ENCODE data around the gene UBE3B.

The UBE3B gene

DNA sequence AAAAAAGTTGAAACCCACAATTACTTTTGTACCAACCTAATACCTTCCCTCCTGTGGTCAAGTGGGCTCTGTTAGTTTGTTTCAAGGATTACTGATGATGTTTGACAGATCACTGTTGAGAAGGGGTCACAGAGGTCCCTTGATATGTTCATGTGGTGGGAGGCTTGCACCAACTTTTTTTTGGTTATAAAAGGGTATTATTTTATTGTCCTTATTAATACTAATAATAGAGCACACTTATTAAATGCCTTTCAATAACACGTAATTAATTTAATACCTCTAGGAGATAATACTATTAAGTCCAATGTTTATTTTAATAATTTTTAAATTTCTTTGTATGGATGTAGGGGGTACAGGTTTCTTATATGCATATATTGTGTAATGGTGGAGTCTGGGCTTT, 4.4 kb downstream of the UBE3B start:
- TF ChIP-seq POLR2AphosphoS5 (IDR thresholded peaks at IDR 0.05; ENCODE audit: low read depth, low read length) (no peak), POLR2A (IDR thresholded peaks at IDR 0.05; ENCODE audit: low read depth, low read length) (no peak), TAF1 (IDR thresholded peaks at IDR 0.05; ENCODE audit: borderline replicate concordance, low read depth, low read length) (no peak)
- DNase-seq (ENCODE audit: insufficient read length) (no peak), FAIRE-seq (no peak)

GRCh38 chr12:109482491-109482890, 5.1 kb downstream of the UBE3B start:
- DNase-seq (ENCODE audit: insufficient read length) (no peak), FAIRE-seq (no peak)
- TF ChIP-seq TAF1 (IDR thresholded peaks at IDR 0.05; ENCODE audit: borderline replicate concordance, low read depth, low read length) (no peak), POLR2AphosphoS5 (IDR thresholded peaks at IDR 0.05; ENCODE audit: low read depth, low read length) (no peak), POLR2A (IDR thresholded peaks at IDR 0.05; ENCODE audit: low read depth, low read length) (no peak)

DNA sequence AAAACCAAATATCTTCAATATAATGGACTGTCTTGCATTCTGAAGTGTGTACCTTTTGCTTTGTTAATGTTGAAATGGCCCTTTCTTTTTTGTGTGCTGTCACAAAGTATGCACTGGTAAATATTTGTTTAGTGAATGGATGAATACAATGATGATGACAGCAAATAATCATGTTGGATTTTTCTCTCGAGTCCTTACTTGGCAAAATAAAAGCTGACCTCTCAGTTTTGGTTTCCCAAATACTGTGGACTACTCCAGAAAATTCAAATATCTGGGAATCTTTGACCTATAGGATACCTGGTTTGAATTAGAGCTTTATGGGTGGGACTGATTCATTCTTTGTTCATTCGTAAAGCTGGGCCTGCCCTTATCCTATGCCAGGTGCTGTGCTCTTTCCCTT, 5.5 kb downstream of the UBE3B start:
- no peak for DNase-seq (ENCODE audit: insufficient read length)
- TF ChIP-seq POLR2AphosphoS5 (IDR thresholded peaks at IDR 0.05; ENCODE audit: low read depth, low read length) (no peak), TAF1 (IDR thresholded peaks at IDR 0.05; ENCODE audit: borderline replicate concordance, low read depth, low read length) (no peak)
- FAIRE-seq: no peak

GRCh38 chr12:109483346-109483745, 5.9 kb downstream of the UBE3B start:
- no peak for DNase-seq (ENCODE audit: insufficient read length)

DNA sequence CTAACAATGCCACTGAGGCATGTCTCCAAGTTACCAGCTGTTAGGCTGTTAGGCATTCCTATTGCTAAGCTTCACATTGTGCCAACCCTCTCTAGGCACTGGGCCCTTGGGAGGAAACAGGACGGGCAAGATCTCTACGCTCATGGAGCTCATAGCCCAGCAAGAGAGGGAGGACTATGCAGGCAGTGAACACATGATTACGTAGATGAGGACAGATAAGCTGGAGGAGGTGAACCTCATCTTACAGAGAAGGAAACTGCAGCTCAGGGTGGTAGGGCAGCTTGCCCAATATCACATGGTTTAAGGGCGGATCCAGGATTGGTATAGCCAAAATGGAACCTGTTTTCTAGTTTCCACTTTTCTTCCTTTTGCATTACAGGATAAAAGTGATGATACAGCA, 7.8 kb downstream of the UBE3B start:
- no peak for TF ChIP-seq POLR2A (IDR thresholded peaks at IDR 0.05; ENCODE audit: low read depth, low read length)
- no peak for TF ChIP-seq POLR2AphosphoS5 (IDR thresholded peaks at IDR 0.05; ENCODE audit: low read depth, low read length)
- no peak for TF ChIP-seq TAF1 (IDR thresholded peaks at IDR 0.05; ENCODE audit: borderline replicate concordance, low read depth, low read length)
- FAIRE-seq: no peak
- no peak for DNase-seq (ENCODE audit: insufficient read length)

More at GRCh38 chr12:109483346-109483745, 5.9 kb downstream of the UBE3B start:
- no peak for FAIRE-seq
- TF ChIP-seq TAF1 (IDR thresholded peaks at IDR 0.05; ENCODE audit: borderline replicate concordance, low read depth, low read length): no peak
- no peak for TF ChIP-seq POLR2A (IDR thresholded peaks at IDR 0.05; ENCODE audit: low read depth, low read length)
- no peak for TF ChIP-seq POLR2AphosphoS5 (IDR thresholded peaks at IDR 0.05; ENCODE audit: low read depth, low read length)

DNA sequence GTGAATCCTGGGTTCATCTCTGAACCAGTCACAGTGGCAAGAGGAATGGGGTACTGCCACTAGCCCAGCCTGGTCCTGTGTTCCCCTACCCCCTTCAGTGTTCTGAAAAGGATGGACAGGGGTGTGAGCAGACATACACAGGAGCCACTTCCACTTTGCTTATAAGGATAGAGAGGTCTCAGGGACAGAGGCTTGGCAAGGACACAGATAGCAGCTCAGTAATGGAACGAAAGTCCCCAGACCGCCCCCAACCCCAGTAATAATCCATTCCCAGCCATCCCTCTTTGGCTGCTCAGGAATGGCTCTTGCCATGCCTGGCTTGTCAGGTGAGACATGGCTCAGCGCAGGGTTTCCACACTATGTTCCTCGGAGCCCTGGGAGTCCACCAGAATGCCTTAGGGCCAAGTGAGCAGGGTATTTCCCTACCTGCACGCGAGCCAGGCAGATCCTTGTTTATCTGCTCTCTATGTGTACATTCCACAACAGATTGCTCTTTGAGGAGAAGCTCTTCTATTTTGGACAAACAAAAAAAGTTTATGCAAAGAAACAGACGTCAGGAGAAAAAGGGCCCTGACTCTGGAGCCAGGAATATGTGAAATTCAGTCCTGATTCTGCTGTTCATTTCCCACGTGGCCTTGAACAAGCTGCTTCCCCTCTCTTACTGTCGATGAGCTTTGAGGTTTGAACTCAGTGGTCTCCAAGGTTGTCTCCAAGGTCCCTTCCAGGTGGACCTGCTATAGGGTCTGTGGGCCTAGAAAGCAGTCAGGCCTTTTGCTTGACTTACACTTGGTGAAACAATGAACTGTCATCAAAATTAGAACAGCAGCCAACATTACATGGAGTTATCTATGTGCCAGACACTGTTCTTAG, 10.0 kb downstream of the UBE3B start:
- no peak for FAIRE-seq
- DNase-seq (ENCODE audit: insufficient read length): no peak
- no peak for TF ChIP-seq TAF1 (IDR thresholded peaks at IDR 0.05; ENCODE audit: borderline replicate concordance, low read depth, low read length)

DNA sequence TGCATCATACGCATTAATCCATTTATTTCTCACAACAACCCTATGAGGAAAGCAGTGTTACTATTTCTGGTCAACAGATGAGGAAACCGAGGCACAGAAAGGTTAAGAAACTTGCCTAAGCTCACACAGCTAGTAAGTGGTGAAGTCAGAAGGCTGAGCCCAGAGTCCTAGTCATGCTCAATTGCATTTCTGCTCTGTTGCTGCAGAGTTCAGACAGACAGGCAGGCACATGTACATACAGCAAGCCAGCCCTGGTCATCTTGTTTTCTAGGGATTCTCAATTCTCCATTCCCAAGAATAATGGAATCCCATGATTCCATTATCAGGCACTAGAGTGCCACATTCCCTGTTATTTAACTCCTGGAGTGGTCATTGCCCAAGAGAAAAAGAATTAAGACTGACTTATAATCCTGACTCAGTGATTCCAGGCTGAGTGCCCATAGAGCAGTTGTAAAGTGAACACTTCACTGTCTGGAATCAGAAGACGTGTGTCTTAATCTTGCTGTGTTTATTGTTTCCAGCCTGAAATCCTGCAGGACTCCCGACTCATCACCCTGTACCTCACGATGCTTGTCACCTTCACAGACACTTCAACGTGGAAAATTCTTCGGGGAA, 10.7 kb downstream of the UBE3B start:
- no peak for TF ChIP-seq POLR2A (IDR thresholded peaks at IDR 0.05; ENCODE audit: low read depth, low read length)
- no peak for TF ChIP-seq TAF1 (IDR thresholded peaks at IDR 0.05; ENCODE audit: borderline replicate concordance, low read depth, low read length)
- no peak for TF ChIP-seq POLR2AphosphoS5 (IDR thresholded peaks at IDR 0.05; ENCODE audit: low read depth, low read length)
- no peak for DNase-seq (ENCODE audit: insufficient read length)
- no peak for FAIRE-seq

GRCh38 chr12:109489016-109489954, 11.9 kb downstream of the UBE3B start:
- TF ChIP-seq POLR2A (IDR thresholded peaks at IDR 0.05; ENCODE audit: low read depth, low read length): no peak
- TF ChIP-seq POLR2AphosphoS5 (IDR thresholded peaks at IDR 0.05; ENCODE audit: low read depth, low read length): no peak
- TF ChIP-seq TAF1 (IDR thresholded peaks at IDR 0.05; ENCODE audit: borderline replicate concordance, low read depth, low read length): no peak
- DNase-seq (ENCODE audit: insufficient read length) (no peak), FAIRE-seq (no peak)

DNA sequence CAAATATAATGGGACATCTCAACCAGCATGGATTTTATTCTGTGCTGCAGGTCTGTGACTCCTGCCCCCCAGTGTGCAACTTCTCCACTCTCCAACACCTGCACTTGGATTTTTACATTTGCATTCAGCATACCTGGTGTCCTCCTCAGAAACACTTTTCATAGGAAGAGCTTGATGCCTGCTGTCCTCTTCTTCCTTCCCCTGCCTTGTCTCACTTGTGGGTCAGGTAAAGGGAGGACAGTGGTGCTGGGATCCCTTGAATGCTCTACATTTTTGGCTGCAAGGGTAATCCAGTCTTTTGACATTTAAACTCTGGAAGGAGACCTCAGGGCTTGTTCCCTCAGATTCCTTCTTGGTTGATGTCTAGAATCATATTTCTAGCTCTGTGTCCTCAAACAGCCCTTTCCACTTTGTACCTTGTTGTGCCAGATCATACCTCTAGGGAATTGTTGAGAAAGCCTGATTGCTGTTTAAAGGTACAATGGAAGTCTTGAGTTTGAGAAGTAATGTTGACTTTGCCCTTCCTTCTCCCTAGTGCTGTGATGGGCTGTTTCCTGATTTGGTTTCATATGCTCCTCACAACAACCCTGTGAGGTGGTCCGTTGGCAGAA, 12.6 kb downstream of the UBE3B start:
- DNase-seq (ENCODE audit: insufficient read length) (no peak), FAIRE-seq (no peak)
- no peak for TF ChIP-seq POLR2AphosphoS5 (IDR thresholded peaks at IDR 0.05; ENCODE audit: low read depth, low read length)
- no peak for TF ChIP-seq TAF1 (IDR thresholded peaks at IDR 0.05; ENCODE audit: borderline replicate concordance, low read depth, low read length)
- no peak for TF ChIP-seq POLR2A (IDR thresholded peaks at IDR 0.05; ENCODE audit: low read depth, low read length)

GRCh38 chr12:109491671-109492070, 14.2 kb downstream of the UBE3B start:
- no peak for TF ChIP-seq TAF1 (IDR thresholded peaks at IDR 0.05; ENCODE audit: borderline replicate concordance, low read depth, low read length)
- no peak for TF ChIP-seq POLR2A (IDR thresholded peaks at IDR 0.05; ENCODE audit: low read depth, low read length)
- TF ChIP-seq POLR2AphosphoS5 (IDR thresholded peaks at IDR 0.05; ENCODE audit: low read depth, low read length): no peak
- DNase-seq (ENCODE audit: insufficient read length) (no peak), FAIRE-seq (no peak)

- TF ChIP-seq POLR2AphosphoS5 (IDR thresholded peaks at IDR 0.05; ENCODE audit: low read depth, low read length): no peak
- TF ChIP-seq TAF1 (IDR thresholded peaks at IDR 0.05; ENCODE audit: borderline replicate concordance, low read depth, low read length): no peak
- TF ChIP-seq POLR2A (IDR thresholded peaks at IDR 0.05; ENCODE audit: low read depth, low read length): no peak
- no peak for FAIRE-seq
- DNase-seq (ENCODE audit: insufficient read length): no peak
Observed at GRCh38 chr12:109492371-109492770, 14.9 kb downstream of the UBE3B start.
